HL-60 (cell line): ENCODE measurements around the gene GPR142.

Experiments
- DNase-seq, 2 experiments: peaks; one replicate each; pipeline ENCODE4 v3.0.0-alpha.2; 2010 to 2020; ENCODE audit warnings: low read depth in 1 of 2, low spot score in 1 of 2
- H3K27ac ChIP-seq: fragments of 250-450 bp; sonication (Bioruptor Pico); replicated peaks from 2 replicates; pipeline ENCODE4 v1.5.1; 2020; ENCODE audit warnings: mild to moderate bottlenecking, moderate library complexity
- H3K27me3 ChIP-seq: fragments of 250-450 bp; sonication (Bioruptor Pico); 2 replicates; pipeline ENCODE4 v1.5.1; 2021; ENCODE audit warnings: mild to moderate bottlenecking, moderate library complexity; ENCODE audit not compliant: insufficient read depth, poor library complexity, severe bottlenecking
- H3K4me3 ChIP-seq: replicated peaks from 2 replicates; pipeline ENCODE4 v1.5.1; 2011; ENCODE audit warnings: mild to moderate bottlenecking, control low read depth, low read length; ENCODE audit not compliant: insufficient read depth
- GABPA ChIP-seq: IDR thresholded peaks from 2 replicates; pipeline ENCODE4 v1.6.1; 2012; ENCODE audit warnings: low read depth
- POLR2AphosphoS5 ChIP-seq: IDR thresholded peaks from 2 replicates; pipeline ENCODE4 v1.6.1; 2012; ENCODE audit warnings: low read depth
- SPI1 ChIP-seq: IDR thresholded peaks from 2 replicates; pipeline ENCODE4 v1.6.1; 2012; ENCODE audit warnings: low read depth, mild to moderate bottlenecking, borderline replicate concordance
- TF ChIP-seq, protein P1 (sequence below): IDR thresholded peaks from 2 replicates; pipeline ENCODE4 v1.6.1; 2012; ENCODE audit warnings: low read depth; ENCODE audit not compliant: insufficient replicate concordance
- TF ChIP-seq, protein P2 (sequence below): IDR thresholded peaks from one replicate; pipeline ENCODE4 v1.5.1; 2011; ENCODE audit warnings: low read length, control low read depth, inconsistent platforms; ENCODE audit not compliant: insufficient read depth

GPR142 gene

DNA sequence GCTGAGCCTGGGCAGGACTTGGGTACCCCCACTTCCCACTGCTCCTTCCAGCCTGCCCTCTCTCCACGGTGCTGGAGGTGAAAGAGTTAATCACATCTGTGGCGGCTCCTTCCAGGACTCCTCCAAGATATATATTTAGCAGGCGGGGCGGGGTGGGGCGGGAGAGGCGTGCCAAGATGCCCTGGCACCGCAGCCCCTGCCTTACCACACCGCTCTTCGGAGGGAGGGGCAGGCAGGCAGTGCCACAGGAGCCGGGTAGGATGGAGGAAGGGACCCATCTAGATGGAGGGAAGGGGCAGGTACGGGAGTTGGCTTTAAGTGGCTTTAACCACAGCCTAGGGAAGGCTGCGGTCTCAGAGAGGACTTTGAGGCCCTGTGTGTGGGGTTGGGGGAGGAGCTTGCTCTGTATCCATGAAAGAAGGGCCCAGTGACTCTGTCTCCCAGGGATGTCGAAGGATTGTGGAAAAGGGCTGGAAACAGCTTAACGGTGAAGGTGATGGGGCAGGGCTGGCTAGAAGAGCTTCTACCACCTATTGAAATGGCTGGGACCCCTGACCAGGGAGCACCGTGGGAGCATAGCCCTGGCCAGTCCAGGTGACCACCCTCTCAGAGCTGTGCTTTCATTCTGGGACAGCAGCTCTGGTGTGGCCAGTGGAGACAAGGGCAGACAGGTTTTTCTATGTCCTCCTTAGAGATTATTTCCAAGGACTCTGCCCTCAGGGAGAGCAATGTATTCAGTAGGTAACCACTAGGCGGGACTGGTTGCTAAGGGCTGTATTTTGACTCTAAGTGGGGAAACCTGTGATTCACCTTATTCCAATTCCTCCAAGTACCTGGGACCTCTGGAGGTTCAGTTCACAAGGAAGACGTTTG, 13.0 kb downstream of the GPR142 start:
- no peak overlapping the region for H3K4me3 ChIP-seq
- DNase-seq: peak in 1 of 2 experiments; percentile 56
- no peaks in the 10 kb centered on the region for H3K27me3 ChIP-seq
- TF ChIP-seq, protein P1, sequence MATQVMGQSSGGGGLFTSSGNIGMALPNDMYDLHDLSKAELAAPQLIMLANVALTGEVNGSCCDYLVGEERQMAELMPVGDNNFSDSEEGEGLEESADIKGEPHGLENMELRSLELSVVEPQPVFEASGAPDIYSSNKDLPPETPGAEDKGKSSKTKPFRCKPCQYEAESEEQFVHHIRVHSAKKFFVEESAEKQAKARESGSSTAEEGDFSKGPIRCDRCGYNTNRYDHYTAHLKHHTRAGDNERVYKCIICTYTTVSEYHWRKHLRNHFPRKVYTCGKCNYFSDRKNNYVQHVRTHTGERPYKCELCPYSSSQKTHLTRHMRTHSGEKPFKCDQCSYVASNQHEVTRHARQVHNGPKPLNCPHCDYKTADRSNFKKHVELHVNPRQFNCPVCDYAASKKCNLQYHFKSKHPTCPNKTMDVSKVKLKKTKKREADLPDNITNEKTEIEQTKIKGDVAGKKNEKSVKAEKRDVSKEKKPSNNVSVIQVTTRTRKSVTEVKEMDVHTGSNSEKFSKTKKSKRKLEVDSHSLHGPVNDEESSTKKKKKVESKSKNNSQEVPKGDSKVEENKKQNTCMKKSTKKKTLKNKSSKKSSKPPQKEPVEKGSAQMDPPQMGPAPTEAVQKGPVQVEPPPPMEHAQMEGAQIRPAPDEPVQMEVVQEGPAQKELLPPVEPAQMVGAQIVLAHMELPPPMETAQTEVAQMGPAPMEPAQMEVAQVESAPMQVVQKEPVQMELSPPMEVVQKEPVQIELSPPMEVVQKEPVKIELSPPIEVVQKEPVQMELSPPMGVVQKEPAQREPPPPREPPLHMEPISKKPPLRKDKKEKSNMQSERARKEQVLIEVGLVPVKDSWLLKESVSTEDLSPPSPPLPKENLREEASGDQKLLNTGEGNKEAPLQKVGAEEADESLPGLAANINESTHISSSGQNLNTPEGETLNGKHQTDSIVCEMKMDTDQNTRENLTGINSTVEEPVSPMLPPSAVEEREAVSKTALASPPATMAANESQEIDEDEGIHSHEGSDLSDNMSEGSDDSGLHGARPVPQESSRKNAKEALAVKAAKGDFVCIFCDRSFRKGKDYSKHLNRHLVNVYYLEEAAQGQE: peak; percentile 72
- no peak for TF ChIP-seq GABPA
- H3K27ac ChIP-seq: no peak overlapping the region; the same call in 1 of the 2 replicates

DNA sequence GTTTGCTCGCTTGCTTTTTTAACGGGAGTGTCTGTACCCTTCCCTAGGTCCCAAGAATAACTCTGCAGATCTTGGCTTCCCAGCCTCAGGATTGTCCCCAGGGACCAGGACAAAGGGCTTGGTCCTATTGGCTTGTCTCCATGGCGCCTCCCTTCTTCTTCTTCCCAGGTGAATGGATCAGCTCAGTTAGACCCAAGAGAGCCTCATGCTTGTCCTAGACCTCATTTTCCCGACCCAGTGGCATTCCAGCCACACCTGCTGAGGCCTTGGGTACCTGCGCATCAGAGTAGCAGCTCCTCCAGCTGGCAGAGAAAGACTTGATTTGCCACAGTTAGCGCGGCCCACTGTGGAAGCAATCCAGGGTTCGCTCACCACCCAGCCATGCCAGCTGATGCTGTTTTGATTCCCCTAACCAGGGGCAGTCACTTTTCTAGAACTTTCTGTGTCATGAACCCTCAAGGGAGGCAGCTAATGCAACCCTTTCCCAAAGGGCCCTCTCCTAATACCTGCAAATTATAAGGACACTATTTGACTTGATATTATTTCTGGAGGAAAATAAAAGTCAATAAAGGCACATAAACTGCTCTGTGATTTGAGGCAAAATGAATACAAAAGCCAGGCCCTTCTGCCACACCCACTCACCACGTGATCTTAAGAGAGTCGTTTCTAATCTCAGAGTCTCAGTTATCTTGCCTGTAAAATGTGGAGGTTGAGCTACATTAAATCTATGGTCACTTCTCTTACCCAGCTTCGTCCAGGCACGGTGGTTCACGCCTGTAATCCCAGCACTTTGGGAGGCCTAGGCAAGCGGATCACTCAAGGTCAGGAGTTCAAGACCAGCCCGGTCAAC, 13.9 kb downstream of the GPR142 start:
- Histone ChIP-seq H3K4me3 (no peak overlapping the region), H3K27me3 (no peaks in the 10 kb centered on the region), H3K27ac (no peak overlapping the region)
- DNase-seq: no peak
- no peak for TF ChIP-seq GABPA
- TF ChIP-seq SPI1: no peak
- TF ChIP-seq, protein P1: no peak
- TF ChIP-seq POLR2AphosphoS5: no peak
- TF ChIP-seq, protein P2, sequence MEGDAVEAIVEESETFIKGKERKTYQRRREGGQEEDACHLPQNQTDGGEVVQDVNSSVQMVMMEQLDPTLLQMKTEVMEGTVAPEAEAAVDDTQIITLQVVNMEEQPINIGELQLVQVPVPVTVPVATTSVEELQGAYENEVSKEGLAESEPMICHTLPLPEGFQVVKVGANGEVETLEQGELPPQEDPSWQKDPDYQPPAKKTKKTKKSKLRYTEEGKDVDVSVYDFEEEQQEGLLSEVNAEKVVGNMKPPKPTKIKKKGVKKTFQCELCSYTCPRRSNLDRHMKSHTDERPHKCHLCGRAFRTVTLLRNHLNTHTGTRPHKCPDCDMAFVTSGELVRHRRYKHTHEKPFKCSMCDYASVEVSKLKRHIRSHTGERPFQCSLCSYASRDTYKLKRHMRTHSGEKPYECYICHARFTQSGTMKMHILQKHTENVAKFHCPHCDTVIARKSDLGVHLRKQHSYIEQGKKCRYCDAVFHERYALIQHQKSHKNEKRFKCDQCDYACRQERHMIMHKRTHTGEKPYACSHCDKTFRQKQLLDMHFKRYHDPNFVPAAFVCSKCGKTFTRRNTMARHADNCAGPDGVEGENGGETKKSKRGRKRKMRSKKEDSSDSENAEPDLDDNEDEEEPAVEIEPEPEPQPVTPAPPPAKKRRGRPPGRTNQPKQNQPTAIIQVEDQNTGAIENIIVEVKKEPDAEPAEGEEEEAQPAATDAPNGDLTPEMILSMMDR: no peak

DNA sequence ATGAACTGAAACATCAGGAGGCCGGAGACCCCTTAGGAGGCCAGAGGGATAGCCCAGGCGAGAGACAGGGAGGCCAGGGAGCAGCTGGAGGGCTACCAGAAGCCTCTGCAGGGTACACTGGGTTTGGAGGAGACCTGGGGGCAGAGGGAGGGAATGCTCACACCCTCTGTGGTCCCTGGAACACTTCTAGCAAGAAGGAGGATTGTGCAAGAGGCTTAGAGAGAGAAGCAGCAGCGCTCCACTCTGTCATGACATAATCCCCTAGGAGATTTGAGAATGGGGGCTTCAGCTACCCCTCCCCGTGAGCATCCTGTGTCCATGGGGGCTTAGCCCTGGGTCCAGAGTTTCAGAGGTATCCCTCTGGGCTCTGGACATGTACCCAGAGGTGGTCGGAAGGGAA, 15.8 kb downstream of the GPR142 start:
- no peak overlapping the region for H3K4me3 ChIP-seq
- no peaks in the 10 kb centered on the region for H3K27me3 ChIP-seq
- DNase-seq: no peak
- no peak overlapping the region for H3K27ac ChIP-seq
- TF ChIP-seq, protein P1: no peak
- TF ChIP-seq GABPA (no peak), POLR2AphosphoS5 (no peak), SPI1 (no peak)
- TF ChIP-seq, protein P2: no peak
